GM13976 (cell line): ENCODE results near the gene NTRK3.
A peak's percentile ranks its signal among the peaks of the same experiment; 100 is the strongest.

Experiments
- DNase-seq: peaks from one replicate; pipeline ENCODE4 v3.0.0; 2012; ENCODE audit warnings: low spot score
- CTCF ChIP-seq: IDR thresholded peaks from 2 replicates; pipeline ENCODE4 v1.5.1; 2012; ENCODE audit warnings: borderline replicate concordance, mild to moderate bottlenecking; ENCODE audit not compliant: insufficient read depth; ENCODE audit errors: extremely low read depth, missing control alignments, control extremely low read depth
- in situ Hi-C: fragments of 300-500 bp; cut with MboI; formaldehyde crosslinking; loops from one replicate; pipeline ENCODE4 v1.12.0; 2022; ENCODE audit warnings: low sequenced_read_pairs, mixed read lengths, inconsistent platforms; ENCODE audit not compliant: unreplicated experiment

Gene NTRK3

GRCh38 chr15:88166082-88166993, 90.2 kb downstream of the NTRK3 start:
- no peak for TF ChIP-seq CTCF
- in situ Hi-C loops, result no loop called here
- peak; percentile 36 for DNase-seq

GRCh38 chr15:88161636-88162035, 94.9 kb downstream of the NTRK3 start:
- DNase-seq, result no peak
- TF ChIP-seq CTCF, result no peak
- in situ Hi-C loops, result no loop called here

- in situ Hi-C loops, result no loop called here
- no peak for TF ChIP-seq CTCF
- DNase-seq, result no peak
These were observed 101.2 kb downstream of the NTRK3 start for GRCh38 chr15:88155310-88155709.

- in situ Hi-C loops, result no loop called here
- no peak for DNase-seq
- no peak for TF ChIP-seq CTCF
These were observed 103.9 kb downstream of the NTRK3 start for GRCh38 chr15:88152672-88153071.

GRCh38 chr15:88147760-88148159, 108.8 kb downstream of the NTRK3 start:
- no peak for TF ChIP-seq CTCF
- in situ Hi-C loops, result loop anchor here (25.0 kb wide), 1 partner anchor 90 kb away; no protein-coding TSS in a partner anchor
- no peak for DNase-seq

GRCh38 chr15:88144921-88145653, 111.5 kb downstream of the NTRK3 start:
- TF ChIP-seq CTCF, result no peak
- in situ Hi-C loops, result loop anchor here (25.0 kb wide), 1 partner anchor 92 kb away; no protein-coding TSS in a partner anchor
- DNase-seq, result no peak
